Heart right ventricle (tissue), 16 donors: Measurements from ENCODE around the gene MLC1. TPM values are rescaled to one million over a fixed set of nuclear protein-coding genes. Genes with fewer than 3 reads are reported as not detected.
A peak's percentile ranks its signal among the peaks of the same experiment; 100 is the strongest.

ENCODE experiments used
- ATAC-seq, 8 donors: fragments of 200-7000 bp; cut with Tn5 transposase; one replicate each; pipeline ENCODE4 v1.9.1; 2020; ENCODE audit warnings: mild to moderate bottlenecking in 8 of 8, moderate library complexity in 8 of 8, moderate number of reproducible peaks in 1 of 8
- DNase-seq, 2 donors: peaks; one replicate each; pipeline ENCODE4 v3.0.0-alpha.2; 2020
- H3K27ac ChIP-seq, 10 donors: fragments of 200-600 bp; sonication (generic) in 2 of 10; one replicate each; pipeline versions ENCODE4 v1.5.0 to v1.8.0; 2020 to 2022; ENCODE audit warnings: mild to moderate bottlenecking in 3 of 10
- H3K27me3 ChIP-seq, 7 donors: fragments of 200-600 bp; one replicate each; pipeline ENCODE4 v1.8.0; 2021 to 2022; ENCODE audit warnings: mild to moderate bottlenecking in 2 of 7
- H3K36me3 ChIP-seq, 9 donors: fragments of 200-600 bp; sonication (generic) in 1 of 9; one replicate each; pipeline versions ENCODE4 v1.5.0 to v1.8.0; 2020 to 2022; ENCODE audit warnings: mild to moderate bottlenecking in 2 of 9
- H3K4me1 ChIP-seq, 9 donors: fragments of 200-600 bp; sonication (generic) in 1 of 9; one replicate each; pipeline versions ENCODE4 v1.5.0 to v1.8.0; 2020 to 2022; ENCODE audit warnings: mild to moderate bottlenecking in 4 of 9
- H3K4me3 ChIP-seq, 10 donors: fragments of 200-600 bp; sonication (generic) in 2 of 10; one replicate each; pipeline versions ENCODE4 v1.5.0 to v1.8.0; 2020 to 2022; ENCODE audit warnings: mild to moderate bottlenecking in 7 of 10, moderate library complexity in 2 of 10
- H3K9me3 ChIP-seq, 11 donors: fragments of 200-600 bp in 10 of 11; sonication (generic) in 2 of 11; one replicate each; pipeline versions ENCODE4 v1.5.0 to v1.8.0; 2013 to 2022; ENCODE audit warnings: mild to moderate bottlenecking in 2 of 11, control low read depth in 1 of 11, moderate library complexity in 1 of 11
- WGBS, 2 donors: extraction: QIAGEN DNeasy Blood & Tissue Kit; methylation state at CpG; one replicate each; pipeline ENCODE4 v1.1.7; 2013; ENCODE audit warnings: inconsistent platforms in 1 of 2; 5-methylcytosine and 5-hydroxymethylcytosine counted together
- intact Hi-C, 10 donors: fragments of 100-400 bp; cut with DNase I; formaldehyde crosslinking; loops; one replicate each; pipeline versions ENCODE4 v1.11.1 to v1.14.2; 2022
- polyA plus RNA-seq, 2 donors: library from polyadenylated mRNA; stranded (reverse); fragments of 200-250 nt; gene quantifications; one replicate each; pipeline ENCODE4 v1.2.3, GENCODE V29; 2013
- total RNA-seq, 10 donors: library from RNA; stranded (reverse); fragmentation: NEBNext Ultra II Directional in 3 of 10; extraction: Animal tissue kit (Norgen Biotek cat#: 25700) in 3 of 10; gene quantifications; one replicate each; pipeline versions ENCODE4 v1.2.1 to v1.2.4, GENCODE V29; 2021 to 2023
- TF ChIP-seq, protein P1 (sequence below), 9 donors: fragments of 200-600 bp; sonication (generic) in 2 of 9; IDR thresholded peaks; one replicate each; pipeline versions ENCODE4 v1.5.0 to v1.8.0; 2021 to 2022; ENCODE audit warnings: antibody characterized with exemption in 9 of 9, mild to moderate bottlenecking in 5 of 9, moderate library complexity in 1 of 9
- donor health status: Arrhythmogenic right ventricular cardiomyopathy.
- donor health status: ischemic (EF 13 %, LVEDD 7.1; RV severe dilation, severe dysfunction).
- donor health status: healthy with polysubstance abuse.
- donor health status: DM: no; HTN: yes; CAD: no.
- donor health status: DM: no; HTN: no; CAD: no.
- donor health status: ischemic (EF 25% LVEDD 6.9; RV normal size, moderate dysfunction).
- donor health status: ischemic (EF 25% LVEDD 5.7; RV mildly dilated, moderate dysfunction).
- donor health status: healthy.
- donor health status: DM: yes; HTN: yes; CAD: no.
- donor health status: Ischemic cardiomyopathy.
- donor health status: ischemic (EF 35%, LVEDD 5.7; RV mildly dilated, moderate dysfunction).
- donor health status: nonischemic (EF 11% LVEDD 7.7; RV severe dilation, severe dysfunction).
- donor health status: DM: yes; HTN: yes; CAD: no.
- donor health status: PGD.
- donor health status: ischemic (EF 29% LVEDD 5.4; RV normal size, mild dysfunction).
- donor health status: nonischemic (EF 23%, LVEDD 6.1; RV moderate dilation, normal function).

MLC1 gene
- total and polyA plus RNA-seq, 12 donors: 0.03 to 1.6 (median 0.22) TPM; not detected in 4

DNA sequence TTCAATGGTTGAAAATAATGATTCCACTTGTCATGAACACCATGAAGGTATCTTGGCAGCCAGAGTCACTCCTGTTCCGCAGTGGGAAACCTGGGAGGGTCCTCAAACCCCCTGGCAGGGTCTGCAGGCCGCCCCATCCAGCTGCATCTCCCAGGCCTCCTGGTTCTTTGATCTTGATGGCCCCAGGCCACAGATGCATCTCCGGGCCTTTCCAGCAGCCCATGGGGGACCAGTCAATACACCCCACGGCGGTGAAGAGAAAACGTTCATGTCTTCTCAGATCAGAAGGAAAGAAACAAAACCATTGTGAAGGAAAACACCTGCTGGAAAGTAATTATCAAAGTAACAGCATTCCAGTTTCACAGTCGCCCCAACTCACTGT lies 25.4 kb downstream of the MLC1 start:
- H3K27me3 ChIP-seq: peaks cover 0 to 65% (median 49%) of the 10 kb centered on the region in 7 donors
- intact Hi-C loops: no loop called here
- H3K9me3 ChIP-seq: no peaks in the 10 kb centered on the region
- H3K36me3 ChIP-seq: no peaks in the 10 kb centered on the region
- H3K4me3 ChIP-seq: peak overlapping the region in 2 of 10 donors; percentile 19 to 20
- no peak for ATAC-seq
- no peak overlapping the region for H3K27ac ChIP-seq
- TF ChIP-seq, protein P1, sequence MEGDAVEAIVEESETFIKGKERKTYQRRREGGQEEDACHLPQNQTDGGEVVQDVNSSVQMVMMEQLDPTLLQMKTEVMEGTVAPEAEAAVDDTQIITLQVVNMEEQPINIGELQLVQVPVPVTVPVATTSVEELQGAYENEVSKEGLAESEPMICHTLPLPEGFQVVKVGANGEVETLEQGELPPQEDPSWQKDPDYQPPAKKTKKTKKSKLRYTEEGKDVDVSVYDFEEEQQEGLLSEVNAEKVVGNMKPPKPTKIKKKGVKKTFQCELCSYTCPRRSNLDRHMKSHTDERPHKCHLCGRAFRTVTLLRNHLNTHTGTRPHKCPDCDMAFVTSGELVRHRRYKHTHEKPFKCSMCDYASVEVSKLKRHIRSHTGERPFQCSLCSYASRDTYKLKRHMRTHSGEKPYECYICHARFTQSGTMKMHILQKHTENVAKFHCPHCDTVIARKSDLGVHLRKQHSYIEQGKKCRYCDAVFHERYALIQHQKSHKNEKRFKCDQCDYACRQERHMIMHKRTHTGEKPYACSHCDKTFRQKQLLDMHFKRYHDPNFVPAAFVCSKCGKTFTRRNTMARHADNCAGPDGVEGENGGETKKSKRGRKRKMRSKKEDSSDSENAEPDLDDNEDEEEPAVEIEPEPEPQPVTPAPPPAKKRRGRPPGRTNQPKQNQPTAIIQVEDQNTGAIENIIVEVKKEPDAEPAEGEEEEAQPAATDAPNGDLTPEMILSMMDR (IDR thresholded peaks at IDR 0.05): no peak
- DNase-seq: no peak
- peaks cover 0 to 16% (median 14%) of the 10 kb centered on the region in 9 donors for H3K4me1 ChIP-seq
- WGBS, 2 donors: 84 to 87% methylated on average over 7 of the region's 7 CpGs

DNA sequence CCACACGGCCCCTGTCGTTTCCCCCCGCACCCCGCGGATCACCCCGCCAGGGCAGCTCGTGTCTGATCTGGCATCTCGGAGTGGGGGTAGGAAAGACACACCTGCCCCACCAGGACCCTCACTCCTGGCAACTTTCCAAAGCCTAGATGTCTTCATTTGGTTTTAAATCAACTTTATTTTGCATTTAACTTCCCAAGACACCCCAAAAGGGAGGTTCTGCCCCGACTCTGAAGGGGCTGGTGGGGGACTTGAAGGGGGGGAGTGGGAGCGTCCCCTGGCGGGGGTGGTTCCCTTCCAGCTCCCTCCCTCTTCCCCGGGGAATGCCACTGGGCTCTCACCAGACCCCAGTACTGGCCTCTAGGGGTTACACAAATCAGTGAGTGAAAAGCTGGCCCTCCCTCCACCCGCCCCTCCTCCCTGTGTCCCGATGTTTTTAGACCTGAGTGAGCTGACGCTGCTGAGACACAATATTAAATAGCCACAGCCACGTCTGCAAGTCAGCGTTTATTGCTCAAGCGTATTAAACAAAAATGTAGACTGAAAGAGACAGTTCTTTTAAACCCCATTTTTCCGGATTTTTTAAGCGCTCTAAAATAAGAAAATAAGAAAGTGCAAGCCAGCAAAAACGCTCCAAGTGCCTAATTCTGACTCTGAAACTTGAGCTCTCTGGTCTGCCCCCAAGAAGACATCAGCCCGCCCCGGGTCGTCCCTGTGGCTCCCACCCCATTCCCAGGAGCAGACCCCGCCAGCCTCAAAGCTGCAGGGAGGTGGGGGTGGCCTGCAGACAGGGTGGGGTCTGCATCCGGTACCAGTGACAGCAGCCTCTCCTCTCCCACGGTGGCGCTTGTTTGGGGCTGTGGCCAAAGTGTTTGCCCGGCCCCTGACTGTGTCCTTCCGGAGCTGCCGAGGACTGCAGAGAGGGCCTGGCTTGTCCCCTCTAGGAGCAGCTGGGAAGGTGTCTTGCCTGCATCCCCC lies 26.0 kb downstream of the MLC1 start:
- H3K4me1 ChIP-seq: peaks cover 0 to 16% (median 14%) of the 10 kb centered on the region in 9 donors
- H3K4me3 ChIP-seq: peak overlapping the region in 6 of 10 donors; percentile 19 to 31 (median 23)
- DNase-seq (no peak), ATAC-seq (peak in 3 of 8 donors; percentile 17 to 33 (median 22))
- intact Hi-C loops: no loop called here
- H3K27ac ChIP-seq: no peak overlapping the region
- no peaks in the 10 kb centered on the region for H3K36me3 ChIP-seq
- TF ChIP-seq, protein P1 (IDR thresholded peaks at IDR 0.05): peak in 1 of 9 donors; percentile 20
- H3K27me3 ChIP-seq: peaks cover 0 to 60% (median 49%) of the 10 kb centered on the region in 7 donors
- peaks cover 0 to 4% (median 0%) of the 10 kb centered on the region in 11 donors for H3K9me3 ChIP-seq
- WGBS, 2 donors: 7 to 10% methylated on average over 31 of the region's 31 CpGs

DNA sequence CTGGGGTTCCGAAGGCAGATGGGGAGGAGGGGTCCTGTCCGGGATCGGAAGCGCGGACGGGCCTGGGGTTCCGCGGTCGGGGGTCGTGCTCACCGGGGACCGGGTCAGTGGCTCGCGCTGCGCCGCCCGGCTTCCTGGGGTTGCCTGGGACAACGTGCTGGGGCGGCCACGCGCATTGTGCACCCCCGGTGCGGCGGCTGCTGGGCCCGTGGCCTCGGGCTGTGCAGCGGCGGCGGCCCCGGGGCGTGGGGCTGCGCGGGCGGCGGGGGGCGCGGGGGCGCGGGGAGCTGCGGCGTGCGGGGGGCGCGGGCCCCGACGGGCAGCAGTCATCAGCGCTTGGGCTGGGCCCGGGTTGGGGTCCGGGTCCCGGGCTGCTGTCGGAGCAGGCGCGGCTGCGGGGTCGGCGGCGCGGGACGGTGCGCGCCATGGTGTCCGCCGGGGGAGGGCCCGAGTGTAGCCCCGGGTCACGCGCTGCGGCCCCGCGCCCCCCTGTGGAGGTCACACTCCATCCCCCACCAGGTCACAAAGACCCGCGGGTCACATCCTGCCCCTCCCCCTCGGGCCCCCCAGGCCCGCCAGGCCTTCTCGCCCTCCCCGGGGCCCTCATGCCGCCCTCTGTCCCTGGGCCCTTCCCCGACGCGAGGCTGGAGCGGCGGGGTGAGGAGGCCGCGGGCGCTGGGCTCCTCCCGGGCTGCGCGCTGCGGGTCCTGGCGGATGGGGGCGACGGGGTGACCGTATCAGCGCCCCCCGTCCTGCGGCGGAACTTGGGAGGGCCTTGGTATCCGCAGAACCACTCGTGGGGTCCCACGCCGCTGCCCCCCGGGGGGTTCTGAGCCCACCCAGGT lies 26.9 kb downstream of the MLC1 start, which contains the start of gene TTLL8:
TSS of gene TTLL8 (minus strand) at position 238 of the 845 bp plus-strand sequence.
- ATAC-seq (peak in 2 of 8 donors; percentile 14 to 26), DNase-seq (no peak)
- Histone ChIP-seq H3K36me3 (no peaks in the 10 kb centered on the region), H3K9me3 (peaks cover 0 to 13% (median 2%) of the 10 kb centered on the region in 11 donors), H3K4me1 (peaks cover 0 to 16% (median 14%) of the 10 kb centered on the region in 9 donors), H3K27ac (no peak within 1 kb of the TSS), H3K27me3 (peaks cover 0 to 52% (median 46%) of the 10 kb centered on the region in 7 donors), H3K4me3 (peak within 1 kb of the TSS in 7 of 10 donors; percentile 10 to 31 (median 22))
- intact Hi-C loops: no loop called here
- WGBS, 2 donors: 3 to 9% methylated on average over 65 to 102 of the region's 102 CpGs
- TF ChIP-seq, protein P1 (IDR thresholded peaks at IDR 0.05): no peak
